GM12801 (cell line): Measurements from ENCODE around the gene MICAL3.

Experiments
- TF ChIP-seq, protein P1 (sequence below): IDR thresholded peaks from one replicate; pipeline ENCODE4 v1.5.1; 2011; ENCODE audit warnings: control low read depth; ENCODE audit not compliant: insufficient read length; ENCODE audit errors: extremely low read depth

Gene MICAL3

DNA sequence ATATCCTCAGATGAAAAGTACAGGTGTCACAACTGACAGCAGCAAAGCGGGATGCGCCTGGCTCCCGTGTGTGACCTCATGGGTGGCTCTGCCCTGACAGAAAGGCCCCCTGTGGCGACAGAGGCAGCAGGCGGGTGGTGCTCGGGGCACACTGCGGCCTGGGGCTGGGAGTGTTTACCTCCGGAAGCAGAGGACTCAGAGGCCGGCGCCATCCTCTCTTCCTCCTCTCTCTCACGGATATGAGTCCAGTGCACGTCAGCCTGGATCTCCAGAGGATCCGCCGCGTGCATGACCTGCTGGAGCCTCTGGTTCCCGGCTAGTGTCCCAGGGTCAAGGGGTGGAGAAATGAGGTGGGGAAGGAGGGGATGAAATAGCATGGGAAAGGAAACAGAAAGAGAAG is 196.9 kb downstream of the MICAL3 start:
- TF ChIP-seq, protein P1, sequence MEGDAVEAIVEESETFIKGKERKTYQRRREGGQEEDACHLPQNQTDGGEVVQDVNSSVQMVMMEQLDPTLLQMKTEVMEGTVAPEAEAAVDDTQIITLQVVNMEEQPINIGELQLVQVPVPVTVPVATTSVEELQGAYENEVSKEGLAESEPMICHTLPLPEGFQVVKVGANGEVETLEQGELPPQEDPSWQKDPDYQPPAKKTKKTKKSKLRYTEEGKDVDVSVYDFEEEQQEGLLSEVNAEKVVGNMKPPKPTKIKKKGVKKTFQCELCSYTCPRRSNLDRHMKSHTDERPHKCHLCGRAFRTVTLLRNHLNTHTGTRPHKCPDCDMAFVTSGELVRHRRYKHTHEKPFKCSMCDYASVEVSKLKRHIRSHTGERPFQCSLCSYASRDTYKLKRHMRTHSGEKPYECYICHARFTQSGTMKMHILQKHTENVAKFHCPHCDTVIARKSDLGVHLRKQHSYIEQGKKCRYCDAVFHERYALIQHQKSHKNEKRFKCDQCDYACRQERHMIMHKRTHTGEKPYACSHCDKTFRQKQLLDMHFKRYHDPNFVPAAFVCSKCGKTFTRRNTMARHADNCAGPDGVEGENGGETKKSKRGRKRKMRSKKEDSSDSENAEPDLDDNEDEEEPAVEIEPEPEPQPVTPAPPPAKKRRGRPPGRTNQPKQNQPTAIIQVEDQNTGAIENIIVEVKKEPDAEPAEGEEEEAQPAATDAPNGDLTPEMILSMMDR, result no peak

DNA sequence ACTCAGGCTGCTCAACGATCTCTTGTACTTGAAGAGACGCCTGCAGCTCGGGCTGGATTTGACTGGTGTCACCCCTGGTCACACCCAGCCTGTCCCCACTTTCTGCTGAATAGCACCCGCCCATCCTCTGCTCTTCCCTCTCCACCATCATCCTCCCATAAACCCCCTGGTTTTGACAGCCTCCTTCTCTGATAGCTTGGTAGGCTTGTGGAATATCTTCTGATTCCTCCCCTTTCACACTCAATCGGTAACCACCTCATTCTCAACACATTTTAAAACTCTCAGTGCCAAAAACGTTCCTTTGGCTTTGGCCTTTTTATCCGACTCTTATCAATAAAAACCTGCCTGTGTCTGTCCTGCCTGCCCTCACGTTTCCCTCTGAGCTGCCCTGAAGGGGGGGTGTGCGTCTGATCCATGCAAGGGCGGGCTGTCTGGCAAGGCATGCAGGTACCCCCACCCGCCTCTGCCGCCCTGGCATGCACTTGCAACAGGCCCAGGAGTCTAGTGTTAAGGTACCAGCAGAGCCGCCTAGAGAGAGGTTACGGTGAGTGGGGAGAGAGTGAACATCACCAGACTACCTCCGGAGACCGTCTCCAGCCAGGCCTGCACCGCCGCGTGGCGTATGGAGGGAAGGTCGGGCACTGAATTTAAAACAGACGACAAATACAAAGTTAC is 198.3 kb downstream of the MICAL3 start:
- TF ChIP-seq, protein P1, result no peak

DNA sequence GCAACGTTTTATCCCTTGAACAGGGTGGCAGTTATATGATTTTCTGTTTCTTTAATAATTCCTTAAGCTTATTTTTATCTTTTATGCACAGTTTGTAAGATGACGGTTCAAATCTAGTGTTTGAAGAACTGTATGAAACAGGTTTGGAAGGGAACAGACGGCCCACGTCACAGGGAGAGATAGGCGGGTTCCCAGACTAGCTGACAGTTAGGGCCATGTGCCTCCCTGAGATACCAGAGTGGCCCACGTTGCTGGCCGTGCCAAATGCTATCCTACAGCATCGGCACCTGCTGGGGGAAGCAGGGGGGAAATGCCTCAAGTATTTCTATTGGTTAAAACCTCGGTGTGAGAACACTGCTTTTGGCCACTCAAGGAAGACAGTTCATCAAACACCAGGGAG is 199.9 kb downstream of the MICAL3 start:
- TF ChIP-seq, protein P1, result no peak

DNA sequence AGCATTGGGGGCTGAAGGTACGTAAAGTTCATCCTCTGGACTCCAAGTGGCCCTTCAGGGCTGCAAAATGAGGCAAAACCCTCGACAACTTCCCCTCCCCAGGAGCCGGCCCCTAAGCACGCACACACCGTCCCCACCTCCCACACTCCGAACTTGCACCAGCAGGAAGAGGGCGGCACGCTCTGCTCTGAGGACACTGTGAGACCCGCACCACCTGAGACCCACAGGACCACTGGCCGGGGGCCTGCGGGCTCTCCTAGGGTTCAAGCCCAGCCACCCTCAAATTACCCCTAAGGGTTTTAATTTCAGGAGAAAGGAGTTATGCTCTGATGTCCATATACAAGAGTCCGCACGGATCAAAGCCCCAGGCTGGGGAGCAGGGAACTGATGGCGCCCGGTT is 200.4 kb downstream of the MICAL3 start:
- TF ChIP-seq, protein P1, result no peak

DNA sequence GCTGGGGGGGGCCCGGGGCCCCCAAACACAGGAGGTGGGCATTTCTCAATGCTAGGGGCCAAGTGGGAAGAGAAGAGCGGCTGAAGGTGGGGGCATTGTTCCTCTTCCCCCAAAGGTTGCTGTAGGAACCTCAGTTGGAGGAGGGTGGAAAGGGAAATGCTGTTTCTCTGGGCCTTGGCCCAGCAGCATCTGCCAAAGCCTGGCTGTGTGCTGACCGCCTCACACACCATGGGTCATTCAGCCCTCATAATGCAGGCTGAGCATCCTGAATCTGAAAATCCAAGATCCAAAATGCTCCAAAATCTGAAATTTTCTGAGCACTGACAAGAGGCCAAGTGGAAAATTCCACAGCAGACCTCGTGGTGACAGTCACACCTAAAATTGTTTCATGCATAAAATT is 201.1 kb downstream of the MICAL3 start:
- TF ChIP-seq, protein P1, result no peak

DNA sequence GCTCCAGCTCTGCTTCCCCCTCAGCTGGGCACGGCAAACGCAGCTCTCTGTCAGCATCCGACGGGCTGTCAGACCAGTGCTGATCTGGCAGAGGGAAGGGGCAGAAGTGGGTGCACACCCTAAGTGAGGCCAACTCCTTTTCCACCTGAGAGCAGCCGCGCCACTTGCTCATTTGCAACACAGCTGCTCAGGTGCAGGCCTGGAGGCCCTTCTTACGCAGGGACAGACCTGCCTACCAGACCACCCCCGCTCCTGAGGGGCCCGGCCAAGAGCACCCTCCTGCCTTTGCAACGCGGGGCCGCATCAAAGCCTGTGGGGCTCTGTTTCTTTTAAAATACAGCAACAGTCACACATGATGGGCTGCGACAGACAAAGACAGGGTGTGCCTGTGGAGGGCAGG is 202.3 kb downstream of the MICAL3 start:
- TF ChIP-seq, protein P1, result no peak

DNA sequence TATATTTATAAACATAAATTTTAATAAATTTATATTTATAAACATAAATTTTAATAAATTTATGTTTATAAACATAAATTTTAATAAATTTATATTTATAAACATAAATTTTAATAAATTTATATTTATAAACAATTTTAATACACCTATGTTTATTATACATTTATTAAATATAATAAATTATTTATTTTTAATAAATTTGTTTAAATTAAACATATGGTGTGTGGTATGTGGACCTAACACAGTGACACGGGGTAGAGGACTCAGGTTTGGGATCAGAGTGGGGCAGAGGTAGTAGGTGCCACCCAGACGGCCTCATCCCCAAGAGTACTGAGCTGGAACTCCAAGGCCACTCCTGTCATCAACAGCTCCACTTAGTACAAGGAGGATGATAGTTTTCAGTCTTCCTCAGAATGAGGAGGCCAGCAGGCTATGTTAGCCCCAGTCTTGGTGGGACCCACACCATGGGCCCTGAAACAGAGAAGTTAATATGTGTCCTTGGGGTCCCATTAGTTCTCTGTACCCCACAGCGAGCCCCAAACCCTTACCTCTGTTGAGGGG is 203.4 kb downstream of the MICAL3 start:
- TF ChIP-seq, protein P1, result no peak
